K562 (cell line): ENCODE data around the gene ACOT7. TPM values are rescaled to one million over a fixed set of nuclear protein-coding genes. Genes with fewer than 3 reads are reported as not detected.

Source experiments
- ATAC-seq: fragments of 200-7000 bp; cut with Tn5 transposase; 3 replicates; pipeline ENCODE4 v1.9.1; 2020; ENCODE audit warnings: moderate library complexity
- BruUV-seq: library from RNA; stranded (reverse); fragments of 400-500 nt; replicated peaks from 2 replicates; lab custom pipeline; 2021; lab: Mats Ljungman, UMichigan
- CTCF ChIA-PET: fragments of 300-600 bp; formaldehyde crosslinking; extraction: SDS; loops from one replicate; lab custom pipeline; 2021; ENCODE audit warnings: low intra/inter-chr PET ratio; lab: Yijun Ruan, JAX
- POLR2A ChIA-PET: fragments of 300-600, 350-650 bp; sonication (Branson Sonifier 250); formaldehyde crosslinking; extraction: SDS; loops from one replicate; lab custom pipeline; 2021; ENCODE audit warnings: antibody characterized with exemption, inconsistent platforms; lab: Yijun Ruan, JAX
- DNase-seq, 4 experiments: peaks; one replicate each; pipeline versions ENCODE4 v3.0.0 to v3.0.0-alpha.2; 2011 to 2018; ENCODE audit warnings: low spot score in 3 of 4, mixed read lengths in 3 of 4; ENCODE audit errors: extremely low read depth in 1 of 4
- FAIRE-seq: peaks from 2 replicates; lab custom pipeline; 2011; peaks lifted over from hg19 to GRCh38; lab: Jason Lieb, UNC
- H2AFZ ChIP-seq: 2 replicates; pipeline ENCODE4 v1.6.0; 2011; ENCODE audit warnings: low read depth, low read length, control low read depth, inconsistent platforms
- H3K27ac ChIP-seq: fragments of 200-600 bp; 3 replicates; pipeline ENCODE4 v1.8.0; 2011; ENCODE audit warnings: low read depth, mild to moderate bottlenecking, control low read depth, inconsistent platforms, low read length, moderate library complexity, mixed read lengths; ENCODE audit errors: extremely low read depth
- H3K27me3 ChIP-seq, 2 experiments: fragments of 300-600 bp in 1 of 2; 2 replicates in 1 of 2; 3 replicates in 1 of 2; pipeline versions ENCODE4 v1.6.0 to v1.8.0; 2011; ENCODE audit warnings: inconsistent platforms in 2 of 2, low read length in 2 of 2, mild to moderate bottlenecking in 1 of 2, mixed read lengths in 1 of 2, moderate library complexity in 1 of 2; ENCODE audit not compliant: control insufficient read depth in 2 of 2, insufficient read depth in 2 of 2
- H3K36me3 ChIP-seq: fragments of 300-600 bp; 3 replicates; pipeline ENCODE4 v1.8.0; 2011; ENCODE audit warnings: mild to moderate bottlenecking, low read length, inconsistent platforms; ENCODE audit not compliant: control insufficient read depth, insufficient read depth
- H3K4me1 ChIP-seq, 2 experiments: fragments of 200-600 bp in 1 of 2; replicated peaks in 1 of 2; 2 replicates in 1 of 2; 3 replicates in 1 of 2; pipeline versions ENCODE4 v1.5.1 to v1.8.0; 2011; ENCODE audit warnings: inconsistent platforms in 2 of 2, low read length in 2 of 2, mild to moderate bottlenecking in 1 of 2, mixed read lengths in 1 of 2, moderate library complexity in 1 of 2; ENCODE audit not compliant: control insufficient read depth in 2 of 2, insufficient read depth in 2 of 2
- H3K4me2 ChIP-seq: 2 replicates; pipeline ENCODE4 v1.6.1; 2011; ENCODE audit warnings: low read length, control low read depth, inconsistent platforms, mixed read lengths; ENCODE audit not compliant: insufficient read depth
- H3K4me3 ChIP-seq: fragments of 200-600 bp; sonication (generic), shearing (Covaris generic); 2 replicates; pipeline ENCODE4 v1.5.1; 2016; ENCODE audit warnings: control low read depth, inconsistent platforms
- H3K79me2 ChIP-seq: fragments of 200-600 bp; 3 replicates; pipeline ENCODE4 v1.8.0; 2011; ENCODE audit warnings: low read length, inconsistent platforms; ENCODE audit not compliant: control insufficient read depth, insufficient read depth
- H3K9ac ChIP-seq, 2 experiments: 2 replicates each; pipeline versions ENCODE4 v1.6.0 to v1.6.1; 2011; ENCODE audit warnings: low read depth in 2 of 2, low read length in 2 of 2, control low read depth in 1 of 2, inconsistent platforms in 1 of 2, mild to moderate bottlenecking in 1 of 2, mixed read lengths in 1 of 2; ENCODE audit not compliant: insufficient read depth in 1 of 2
- H3K9me1 ChIP-seq: one replicate; pipeline ENCODE4 v1.6.0; 2011; ENCODE audit warnings: inconsistent platforms, mild to moderate bottlenecking, low read length, moderate library complexity; ENCODE audit not compliant: control insufficient read depth, insufficient read depth
- H3K9me3 ChIP-seq: replicated peaks from 2 replicates; pipeline ENCODE4 v1.5.1; 2011; ENCODE audit warnings: low read depth, low read length, inconsistent platforms; ENCODE audit not compliant: control insufficient read depth, insufficient read depth
- H4K20me1 ChIP-seq: replicated peaks from 2 replicates; pipeline ENCODE4 v1.6.1; 2011; ENCODE audit warnings: low read length, inconsistent platforms, mixed read lengths; ENCODE audit not compliant: control insufficient read depth, insufficient read depth
- ARID4B ChIP-seq: sonication (generic); formaldehyde crosslinking; IDR thresholded peaks from 2 replicates; pipeline ENCODE4 v1.8.0; 2022; ENCODE audit warnings: mild to moderate bottlenecking, missing genetic modification reagents
- CGGBP1 ChIP-seq: fragments of 250-450 bp; sonication (Bioruptor Pico); IDR thresholded peaks from 2 replicates; pipeline ENCODE4 v1.9.0; 2021; ENCODE audit warnings: mild to moderate bottlenecking
- GTF3C2 ChIP-seq: IDR thresholded peaks from 3 replicates; pipeline ENCODE4 v1.6.1; 2011; ENCODE audit warnings: borderline replicate concordance, mild to moderate bottlenecking, moderate library complexity; ENCODE audit not compliant: insufficient read length; ENCODE audit errors: extremely low read depth
- HNRNPUL1 ChIP-seq: fragments of 200-400 bp; formaldehyde crosslinking; IDR thresholded peaks from 2 replicates; pipeline ENCODE4 v1.6.1; 2017; ENCODE audit warnings: low read length
- SP1 ChIP-seq: sonication (generic); formaldehyde crosslinking; IDR thresholded peaks from 2 replicates; pipeline ENCODE4 v1.8.1; 2022; ENCODE audit warnings: mild to moderate bottlenecking, missing genetic modification reagents
- TRIM28 ChIP-seq: fragments of 450-650 bp; IDR thresholded peaks from 2 replicates; pipeline ENCODE4 v1.6.1; 2017
- ZBTB2 ChIP-seq: fragments of 450-650 bp; IDR thresholded peaks from 2 replicates; pipeline ENCODE4 v1.6.1; 2016; ENCODE audit warnings: antibody characterized with exemption
- ZNF146 ChIP-seq: IDR thresholded peaks from one replicate; pipeline ENCODE4 v1.6.1; 2018; ENCODE audit warnings: missing compliant biosample characterization; ENCODE audit not compliant: unreplicated experiment
- WGBS: fragments of 100-300 bp; shearing (Covaris generic); methylation state at CpG from one replicate; pipeline ENCODE4 v1.1.6; 2016; ENCODE audit warnings: low coverage, mixed read lengths; ENCODE audit not compliant: insufficient coverage; ENCODE audit errors: missing lambda C conversion rate; 5-methylcytosine and 5-hydroxymethylcytosine counted together
- in situ Hi-C: fragments of 300-500 bp; cut with MboI; formaldehyde crosslinking; loops from 4 replicates; pipeline ENCODE4 v1.15.0; 2018; ENCODE audit warnings: inconsistent platforms, mixed read lengths
- intact Hi-C: fragments of 100-400 bp; cut with micrococcal nuclease; formaldehyde crosslinking; loops from 2 replicates; pipeline ENCODE4 v1.14.2; 2022
- polyA plus RNA-seq, 8 experiments: library from polyadenylated mRNA; depleted of rRNA in 4 of 8; stranded (reverse) in 5 of 8; unstranded in 3 of 8; fragments of >200 nt; fragmentation: Nextera tagmentation in 2 of 8; fragmentation: Illumina TruSeq in 1 of 8; extraction: Ambion mirVana in 2 of 8; extraction: Trizol in 1 of 8; gene quantifications; 2 replicates each; pipeline versions ENCODE4 v1.2.1 to v1.2.3, GENCODE V29; 2011 to 2014; ENCODE audit warnings: inconsistent platforms in 1 of 8, missing spikeins in 1 of 8
- total RNA-seq, 7 experiments: library from RNA; depleted of rRNA in 6 of 7; stranded (reverse); fragments of >200 nt in 6 of 7; fragmentation: Illumina TruSeq in 2 of 7; extraction: Trizol in 2 of 7; gene quantifications; 2 replicates each; pipeline versions ENCODE4 v1.2.1 to v1.2.3, GENCODE V29; 2011 to 2021; ENCODE audit warnings: low replicate concordance in 1 of 7

Gene ACOT7
- total and polyA plus RNA-seq, 9 of the 15 experiments (the other 6 are each of a cell fraction or from before 2014, with no cell fraction given): 7.0 to 92.6 (median 37.2) TPM

GRCh38 chr1:6243993-6244392 lies 149.6 kb downstream of the ACOT7 start, which contains the start of gene HES3:
Gene HES3 (plus strand): TSS chr1:6244179. CDS start chr1:6244366, 187 bp downstream.
- Histone ChIP-seq H4K20me1 (peaks cover 36% of the 10 kb centered on the region), H3K4me3 (no peak within 1 kb of the TSS), H2AFZ (no peak within 1 kb of the TSS), H3K79me2 (no peaks in the 10 kb centered on the region), H3K36me3 (no peaks in the 10 kb centered on the region), H3K27me3 (peaks cover 37 to 65% of the 10 kb centered on the region in 2 experiments), H3K9me1 (no peaks in the 10 kb centered on the region), H3K27ac (no peak within 1 kb of the TSS), H3K9me3 (no peaks in the 10 kb centered on the region), H3K4me1 (peaks cover 5 to 52% of the 10 kb centered on the region in 2 experiments; a peak in 3 of 5 replicates), H3K9ac (no peak within 1 kb of the TSS), H3K4me2 (no peak within 1 kb of the TSS)
- ChIA-PET CTCF (interaction anchor here (1.3 to 6.6 kb wide), 3 partner anchors 99 to 203 kb away, joined by 9 to 131 read pairs (median 16); no protein-coding TSS in a partner anchor), POLR2A (interaction anchor here (1.0 kb wide), 1 partner anchor 168 kb away, joined by 3 read pairs; no protein-coding TSS in a partner anchor)
- no peak for DNase-seq
- BruUV-seq: no TSS peak
- WGBS: 8% methylated on average over 16 of the region's 16 CpGs
- TF ChIP-seq GTF3C2: no peak
- TF ChIP-seq ZNF146 (CRISPR knock-in tag): no peak
- TF ChIP-seq TRIM28: no peak
- no peak for TF ChIP-seq ZBTB2
- no peak for TF ChIP-seq CGGBP1 (CRISPR knock-in tag)
- TF ChIP-seq SP1 (CRISPR knock-in tag): no peak
- TF ChIP-seq ARID4B (CRISPR knock-in tag): no peak
- no peak for TF ChIP-seq HNRNPUL1
- no peak for FAIRE-seq
- in situ Hi-C loops (no loop called here), intact Hi-C loops (no loop called here)
- ATAC-seq: no peak
